ENCODE data around the gene TBL1X. TPM values are rescaled to one million over a fixed set of nuclear protein-coding genes. Genes with fewer than 3 reads are reported as not detected.

The TBL1X gene
- total RNA-seq, 2 donors from 2014 or later: 8.0 to 18.6 TPM

GRCh38 chrX:9587642-9588041, 122.8 kb downstream of the TBL1X start:
- no peak for ATAC-seq (replicated peaks)
- Mint-ChIP-seq H3K4me3 (no peak overlapping the region), H3K27me3 (no peaks in the 10 kb centered on the region), H3K27ac (no peak overlapping the region), H3K4me1 (peaks cover 8% of the 10 kb centered on the region), H3K36me3 (ENCODE audit: low read depth) (no peaks in the 10 kb centered on the region), H3K9me3 (no peaks in the 10 kb centered on the region)

- Mint-ChIP-seq H3K9me3 (no peaks in the 10 kb centered on the region), H3K4me1 (no peaks in the 10 kb centered on the region), H3K36me3 (ENCODE audit: low read depth) (no peaks in the 10 kb centered on the region), H3K27ac (no peak overlapping the region), H3K27me3 (no peaks in the 10 kb centered on the region), H3K4me3 (no peak overlapping the region)
- no peak for ATAC-seq (replicated peaks)
These were observed 126.6 kb downstream of the TBL1X start for GRCh38 chrX:9591496-9591895.

- no peak overlapping the region for H3K27ac Mint-ChIP-seq
- no peaks in the 10 kb centered on the region for H3K27me3 Mint-ChIP-seq
- H3K36me3 Mint-ChIP-seq (ENCODE audit: low read depth): no peaks in the 10 kb centered on the region
- no peak for ATAC-seq (replicated peaks)
- H3K4me3 Mint-ChIP-seq: no peak overlapping the region
- H3K9me3 Mint-ChIP-seq: no peaks in the 10 kb centered on the region
- no peaks in the 10 kb centered on the region for H3K4me1 Mint-ChIP-seq
These were observed 128.9 kb downstream of the TBL1X start for GRCh38 chrX:9593756-9594155.

GRCh38 chrX:9595174-9595573, 130.3 kb downstream of the TBL1X start:
- ATAC-seq (replicated peaks): no peak
- H3K9me3 Mint-ChIP-seq: no peaks in the 10 kb centered on the region
- H3K36me3 Mint-ChIP-seq (ENCODE audit: low read depth): no peaks in the 10 kb centered on the region
- no peaks in the 10 kb centered on the region for H3K4me1 Mint-ChIP-seq
- H3K27ac Mint-ChIP-seq: no peak overlapping the region
- H3K4me3 Mint-ChIP-seq: no peak overlapping the region
- no peaks in the 10 kb centered on the region for H3K27me3 Mint-ChIP-seq

GRCh38 chrX:9596837-9597236, 132.0 kb downstream of the TBL1X start:
- H3K27me3 Mint-ChIP-seq: no peaks in the 10 kb centered on the region
- H3K36me3 Mint-ChIP-seq (ENCODE audit: low read depth): no peaks in the 10 kb centered on the region
- H3K4me1 Mint-ChIP-seq: no peaks in the 10 kb centered on the region
- H3K9me3 Mint-ChIP-seq: no peaks in the 10 kb centered on the region
- H3K4me3 Mint-ChIP-seq: no peak overlapping the region
- ATAC-seq (replicated peaks): no peak
- no peak overlapping the region for H3K27ac Mint-ChIP-seq

- Mint-ChIP-seq H3K4me1 (no peaks in the 10 kb centered on the region), H3K36me3 (ENCODE audit: low read depth) (no peaks in the 10 kb centered on the region), H3K27me3 (no peaks in the 10 kb centered on the region), H3K27ac (no peak overlapping the region), H3K4me3 (no peak overlapping the region), H3K9me3 (no peaks in the 10 kb centered on the region)
- ATAC-seq (replicated peaks): no peak
These were observed 132.6 kb downstream of the TBL1X start for GRCh38 chrX:9597361-9598035.

- H3K9me3 Mint-ChIP-seq: no peaks in the 10 kb centered on the region
- no peak overlapping the region for H3K4me3 Mint-ChIP-seq
- no peaks in the 10 kb centered on the region for H3K27me3 Mint-ChIP-seq
- ATAC-seq (replicated peaks): no peak
- no peaks in the 10 kb centered on the region for H3K36me3 Mint-ChIP-seq (ENCODE audit: low read depth)
- no peaks in the 10 kb centered on the region for H3K4me1 Mint-ChIP-seq
- no peak overlapping the region for H3K27ac Mint-ChIP-seq
These were observed 133.5 kb downstream of the TBL1X start for GRCh38 chrX:9598344-9598743.

GRCh38 chrX:9604111-9604907, 139.5 kb downstream of the TBL1X start:
- no peaks in the 10 kb centered on the region for H3K36me3 Mint-ChIP-seq (ENCODE audit: low read depth)
- no peak for ATAC-seq (replicated peaks)
- H3K27ac Mint-ChIP-seq: no peak overlapping the region
- no peak overlapping the region for H3K4me3 Mint-ChIP-seq
- H3K27me3 Mint-ChIP-seq: no peaks in the 10 kb centered on the region
- H3K9me3 Mint-ChIP-seq: no peaks in the 10 kb centered on the region
- H3K4me1 Mint-ChIP-seq: no peaks in the 10 kb centered on the region

GRCh38 chrX:9604908-9605306, 140.0 kb downstream of the TBL1X start:
- no peak for ATAC-seq (replicated peaks)
- H3K27ac Mint-ChIP-seq: no peak overlapping the region
- no peak overlapping the region for H3K4me3 Mint-ChIP-seq
- H3K36me3 Mint-ChIP-seq (ENCODE audit: low read depth): no peaks in the 10 kb centered on the region
- no peaks in the 10 kb centered on the region for H3K27me3 Mint-ChIP-seq
- H3K4me1 Mint-ChIP-seq: no peaks in the 10 kb centered on the region
- H3K9me3 Mint-ChIP-seq: no peaks in the 10 kb centered on the region

- H3K36me3 Mint-ChIP-seq (ENCODE audit: low read depth): no peaks in the 10 kb centered on the region
- no peak for ATAC-seq (replicated peaks)
- no peaks in the 10 kb centered on the region for H3K27me3 Mint-ChIP-seq
- H3K4me1 Mint-ChIP-seq: no peaks in the 10 kb centered on the region
- H3K4me3 Mint-ChIP-seq: no peak overlapping the region
- H3K27ac Mint-ChIP-seq: no peak overlapping the region
- H3K9me3 Mint-ChIP-seq: no peaks in the 10 kb centered on the region
These were observed 140.6 kb downstream of the TBL1X start for GRCh38 chrX:9605484-9605883.

GRCh38 chrX:9606971-9607370, 142.1 kb downstream of the TBL1X start:
- H3K9me3 Mint-ChIP-seq: no peaks in the 10 kb centered on the region
- ATAC-seq (replicated peaks): no peak
- H3K27me3 Mint-ChIP-seq: no peaks in the 10 kb centered on the region

GRCh38 chrX:9609499-9609898, 144.6 kb downstream of the TBL1X start:
- ATAC-seq (replicated peaks): no peak
- no peak overlapping the region for H3K4me3 Mint-ChIP-seq
- H3K27ac Mint-ChIP-seq: no peak overlapping the region
- no peaks in the 10 kb centered on the region for H3K36me3 Mint-ChIP-seq (ENCODE audit: low read depth)
- no peaks in the 10 kb centered on the region for H3K9me3 Mint-ChIP-seq
- H3K27me3 Mint-ChIP-seq: no peaks in the 10 kb centered on the region
- no peaks in the 10 kb centered on the region for H3K4me1 Mint-ChIP-seq

More at GRCh38 chrX:9606971-9607370, 142.1 kb downstream of the TBL1X start:
- no peak overlapping the region for H3K4me3 Mint-ChIP-seq
- H3K4me1 Mint-ChIP-seq: no peaks in the 10 kb centered on the region
- no peak overlapping the region for H3K27ac Mint-ChIP-seq
- H3K36me3 Mint-ChIP-seq (ENCODE audit: low read depth): no peaks in the 10 kb centered on the region

GRCh38 chrX:9609987-9610386, 145.1 kb downstream of the TBL1X start:
- no peaks in the 10 kb centered on the region for H3K27me3 Mint-ChIP-seq
- H3K36me3 Mint-ChIP-seq (ENCODE audit: low read depth): no peaks in the 10 kb centered on the region
- H3K9me3 Mint-ChIP-seq: no peaks in the 10 kb centered on the region
- H3K27ac Mint-ChIP-seq: no peak overlapping the region
- no peak overlapping the region for H3K4me3 Mint-ChIP-seq
- no peak for ATAC-seq (replicated peaks)
- H3K4me1 Mint-ChIP-seq: no peaks in the 10 kb centered on the region

GRCh38 chrX:9610771-9611392, 146.0 kb downstream of the TBL1X start:
- no peak for ATAC-seq (replicated peaks)
- Mint-ChIP-seq H3K27me3 (no peaks in the 10 kb centered on the region), H3K9me3 (no peaks in the 10 kb centered on the region), H3K4me1 (no peaks in the 10 kb centered on the region), H3K4me3 (no peak overlapping the region), H3K36me3 (ENCODE audit: low read depth) (no peaks in the 10 kb centered on the region), H3K27ac (no peak overlapping the region)
